Measurements from ENCODE around the gene ABHD1.

DNA sequence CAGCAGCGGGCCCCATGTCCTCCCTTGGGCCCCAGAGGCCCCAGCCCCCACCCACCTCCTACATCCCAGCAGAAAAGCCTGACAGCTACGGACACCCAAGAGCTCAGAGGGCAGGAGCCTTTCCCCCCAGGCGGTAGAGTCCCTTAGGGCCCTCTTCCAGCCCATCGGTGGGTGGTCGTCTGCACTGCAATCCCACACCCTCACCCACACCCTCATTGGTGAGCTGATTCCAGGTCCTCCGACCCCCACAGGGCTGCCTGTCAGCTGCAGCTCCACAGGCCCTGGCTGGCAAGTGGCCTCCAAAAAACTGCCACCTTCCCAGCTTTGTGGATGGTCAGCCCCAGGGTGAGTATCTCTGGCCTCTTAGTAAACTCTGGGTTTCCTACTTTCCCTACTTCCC, 35.7 kb downstream of the ABHD1 start:
- no peak for TF ChIP-seq POLR2A (IDR thresholded peaks at IDR 0.05)
- TF ChIP-seq, protein P1, sequence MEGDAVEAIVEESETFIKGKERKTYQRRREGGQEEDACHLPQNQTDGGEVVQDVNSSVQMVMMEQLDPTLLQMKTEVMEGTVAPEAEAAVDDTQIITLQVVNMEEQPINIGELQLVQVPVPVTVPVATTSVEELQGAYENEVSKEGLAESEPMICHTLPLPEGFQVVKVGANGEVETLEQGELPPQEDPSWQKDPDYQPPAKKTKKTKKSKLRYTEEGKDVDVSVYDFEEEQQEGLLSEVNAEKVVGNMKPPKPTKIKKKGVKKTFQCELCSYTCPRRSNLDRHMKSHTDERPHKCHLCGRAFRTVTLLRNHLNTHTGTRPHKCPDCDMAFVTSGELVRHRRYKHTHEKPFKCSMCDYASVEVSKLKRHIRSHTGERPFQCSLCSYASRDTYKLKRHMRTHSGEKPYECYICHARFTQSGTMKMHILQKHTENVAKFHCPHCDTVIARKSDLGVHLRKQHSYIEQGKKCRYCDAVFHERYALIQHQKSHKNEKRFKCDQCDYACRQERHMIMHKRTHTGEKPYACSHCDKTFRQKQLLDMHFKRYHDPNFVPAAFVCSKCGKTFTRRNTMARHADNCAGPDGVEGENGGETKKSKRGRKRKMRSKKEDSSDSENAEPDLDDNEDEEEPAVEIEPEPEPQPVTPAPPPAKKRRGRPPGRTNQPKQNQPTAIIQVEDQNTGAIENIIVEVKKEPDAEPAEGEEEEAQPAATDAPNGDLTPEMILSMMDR (IDR thresholded peaks at IDR 0.05 in 4 of 5, conservative IDR thresholded peaks at IDR 0.05 in 1 of 5), result no peak
